ENCODE results near the gene NARF.

DNA sequence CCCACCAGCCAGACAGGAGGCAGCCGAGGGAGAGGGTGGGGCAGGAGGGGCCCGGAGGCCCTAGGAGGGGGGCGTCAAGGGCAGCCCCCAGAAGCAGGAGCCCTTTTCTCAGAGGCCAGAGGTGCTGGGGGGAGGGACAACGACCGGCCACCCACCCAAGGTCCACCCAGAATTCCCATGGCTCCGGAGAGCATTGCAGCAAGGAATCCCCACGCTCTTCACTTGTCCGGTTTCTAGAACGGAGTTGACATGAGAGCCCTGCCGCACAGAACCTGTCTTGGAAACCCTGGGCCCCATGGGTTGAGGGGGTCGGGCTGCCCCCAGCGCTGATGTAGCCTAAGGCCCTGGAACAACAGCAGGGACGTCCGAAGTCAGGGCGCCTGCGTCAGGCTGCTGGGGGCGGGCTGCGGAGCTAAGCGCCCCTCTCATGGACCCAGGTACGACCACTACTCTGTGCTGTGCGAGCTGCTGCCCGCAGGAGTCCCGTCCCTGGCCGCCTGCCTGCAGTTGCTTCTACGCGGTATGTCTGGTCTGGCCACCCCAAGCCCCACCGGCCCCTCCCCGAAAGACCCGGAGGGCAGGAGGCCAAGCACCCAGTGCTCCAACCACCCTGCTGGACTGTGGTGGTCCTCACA lies 19.2 kb upstream of the NARF start:
- TF ChIP-seq, protein P1, sequence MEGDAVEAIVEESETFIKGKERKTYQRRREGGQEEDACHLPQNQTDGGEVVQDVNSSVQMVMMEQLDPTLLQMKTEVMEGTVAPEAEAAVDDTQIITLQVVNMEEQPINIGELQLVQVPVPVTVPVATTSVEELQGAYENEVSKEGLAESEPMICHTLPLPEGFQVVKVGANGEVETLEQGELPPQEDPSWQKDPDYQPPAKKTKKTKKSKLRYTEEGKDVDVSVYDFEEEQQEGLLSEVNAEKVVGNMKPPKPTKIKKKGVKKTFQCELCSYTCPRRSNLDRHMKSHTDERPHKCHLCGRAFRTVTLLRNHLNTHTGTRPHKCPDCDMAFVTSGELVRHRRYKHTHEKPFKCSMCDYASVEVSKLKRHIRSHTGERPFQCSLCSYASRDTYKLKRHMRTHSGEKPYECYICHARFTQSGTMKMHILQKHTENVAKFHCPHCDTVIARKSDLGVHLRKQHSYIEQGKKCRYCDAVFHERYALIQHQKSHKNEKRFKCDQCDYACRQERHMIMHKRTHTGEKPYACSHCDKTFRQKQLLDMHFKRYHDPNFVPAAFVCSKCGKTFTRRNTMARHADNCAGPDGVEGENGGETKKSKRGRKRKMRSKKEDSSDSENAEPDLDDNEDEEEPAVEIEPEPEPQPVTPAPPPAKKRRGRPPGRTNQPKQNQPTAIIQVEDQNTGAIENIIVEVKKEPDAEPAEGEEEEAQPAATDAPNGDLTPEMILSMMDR (IDR thresholded peaks at IDR 0.05): no peak
- TF ChIP-seq POLR2A (IDR thresholded peaks at IDR 0.05): no peak
